Measurements from ENCODE around the gene EPB41L2. TPM values are rescaled to one million over a fixed set of nuclear protein-coding genes. Genes with fewer than 3 reads are reported as not detected.

EPB41L2 gene
- total RNA-seq, 1 donor: 47.4 TPM

- no peak overlapping the region for H3K27ac ChIP-seq (ENCODE audit: low read depth, low read length)
- TF ChIP-seq CTCF (IDR thresholded peaks at IDR 0.05; ENCODE audit: extremely low read depth, low read depth, low read length): no peak
- H3K27me3 ChIP-seq (ENCODE audit: insufficient read depth, low read length): no peaks in the 10 kb centered on the region
- no peak overlapping the region for H3K4me3 ChIP-seq (ENCODE audit: insufficient read depth, low read length)
- H2AFZ ChIP-seq (ENCODE audit: low read length): no peak overlapping the region
- H3K4me1 ChIP-seq (ENCODE audit: insufficient read depth, low read length): peaks cover 19% of the 10 kb centered on the region
- peaks cover 11% of the 10 kb centered on the region for H3K9me3 ChIP-seq (ENCODE audit: low read depth, low read length)
- H3K79me2 ChIP-seq (ENCODE audit: insufficient read depth, low read length): peaks cover 70% of the 10 kb centered on the region
- no peaks in the 10 kb centered on the region for H4K20me1 ChIP-seq (ENCODE audit: insufficient read depth, low read length)
- H3K36me3 ChIP-seq (ENCODE audit: insufficient read depth, low read length): peaks cover 6% of the 10 kb centered on the region
- no peak overlapping the region for H3K4me2 ChIP-seq (ENCODE audit: insufficient read depth, low read length)
- no peak for DNase-seq (ENCODE audit: insufficient read length, low spot score, missing footprints)
Measured at GRCh38 chr6:131052181-131052580, 10.9 kb downstream of the EPB41L2 start.

- peak overlapping the region; percentile 65 for H3K27ac ChIP-seq (ENCODE audit: low read depth, low read length)
- no peak for TF ChIP-seq CTCF (IDR thresholded peaks at IDR 0.05; ENCODE audit: extremely low read depth, low read depth, low read length)
- H2AFZ ChIP-seq (ENCODE audit: low read length): no peak overlapping the region
- peaks cover 11% of the 10 kb centered on the region for H3K9me3 ChIP-seq (ENCODE audit: low read depth, low read length)
- H3K36me3 ChIP-seq (ENCODE audit: insufficient read depth, low read length): peaks cover 6% of the 10 kb centered on the region
- H3K4me1 ChIP-seq (ENCODE audit: insufficient read depth, low read length): peaks cover 19% of the 10 kb centered on the region
- peaks cover 70% of the 10 kb centered on the region for H3K79me2 ChIP-seq (ENCODE audit: insufficient read depth, low read length)
- no peaks in the 10 kb centered on the region for H4K20me1 ChIP-seq (ENCODE audit: insufficient read depth, low read length)
- H3K4me3 ChIP-seq (ENCODE audit: insufficient read depth, low read length): no peak overlapping the region
- H3K4me2 ChIP-seq (ENCODE audit: insufficient read depth, low read length): no peak overlapping the region
- DNase-seq (ENCODE audit: insufficient read length, low spot score, missing footprints): no peak
- no peaks in the 10 kb centered on the region for H3K27me3 ChIP-seq (ENCODE audit: insufficient read depth, low read length)
Measured at GRCh38 chr6:131051341-131051740, 11.7 kb downstream of the EPB41L2 start.

GRCh38 chr6:131049608-131050007 lies 13.4 kb downstream of the EPB41L2 start:
- Histone ChIP-seq H3K27ac (ENCODE audit: low read depth, low read length) (no peak overlapping the region), H3K36me3 (ENCODE audit: insufficient read depth, low read length) (no peaks in the 10 kb centered on the region), H3K4me1 (ENCODE audit: insufficient read depth, low read length) (peaks cover 19% of the 10 kb centered on the region), H3K27me3 (ENCODE audit: insufficient read depth, low read length) (no peaks in the 10 kb centered on the region), H3K4me3 (ENCODE audit: insufficient read depth, low read length) (no peak overlapping the region), H3K4me2 (ENCODE audit: insufficient read depth, low read length) (no peak overlapping the region), H3K79me2 (ENCODE audit: insufficient read depth, low read length) (peaks cover 64% of the 10 kb centered on the region), H4K20me1 (ENCODE audit: insufficient read depth, low read length) (no peaks in the 10 kb centered on the region), H3K9me3 (ENCODE audit: low read depth, low read length) (peaks cover 11% of the 10 kb centered on the region), H2AFZ (ENCODE audit: low read length) (no peak overlapping the region)
- no peak for DNase-seq (ENCODE audit: insufficient read length, low spot score, missing footprints)
- TF ChIP-seq CTCF (IDR thresholded peaks at IDR 0.05; ENCODE audit: extremely low read depth, low read depth, low read length): no peak

GRCh38 chr6:131048933-131049515 lies 14.0 kb downstream of the EPB41L2 start:
- Histone ChIP-seq H3K79me2 (ENCODE audit: insufficient read depth, low read length) (peaks cover 61% of the 10 kb centered on the region), H3K4me3 (ENCODE audit: insufficient read depth, low read length) (no peak overlapping the region), H3K9me3 (ENCODE audit: low read depth, low read length) (peaks cover 5% of the 10 kb centered on the region), H3K27ac (ENCODE audit: low read depth, low read length) (no peak overlapping the region), H3K4me2 (ENCODE audit: insufficient read depth, low read length) (no peak overlapping the region), H4K20me1 (ENCODE audit: insufficient read depth, low read length) (no peaks in the 10 kb centered on the region), H3K36me3 (ENCODE audit: insufficient read depth, low read length) (no peaks in the 10 kb centered on the region), H3K27me3 (ENCODE audit: insufficient read depth, low read length) (no peaks in the 10 kb centered on the region), H3K4me1 (ENCODE audit: insufficient read depth, low read length) (peaks cover 19% of the 10 kb centered on the region), H2AFZ (ENCODE audit: low read length) (no peak overlapping the region)
- no peak for DNase-seq (ENCODE audit: insufficient read length, low spot score, missing footprints)
- no peak for TF ChIP-seq CTCF (IDR thresholded peaks at IDR 0.05; ENCODE audit: extremely low read depth, low read depth, low read length)

Measured in osteoblast (primary cell).